Adipose tissue (tissue), 3 donors: ENCODE data around the gene WFDC10B. TPM values are rescaled to one million over a fixed set of nuclear protein-coding genes. Genes with fewer than 3 reads are reported as not detected.
"Not testable (repeated sequence)": the region's sequence is repeated elsewhere in the genome, so short reads cannot be mapped to it uniquely, and the experiment has no call there.

ENCODE experiments used
- H3K27ac ChIP-seq: one replicate; pipeline ENCODE4 v1.5.1; 2013; ENCODE audit warnings: low read depth, low read length
- WGBS, 3 donors: extraction: QIAGEN DNeasy Blood & Tissue Kit; methylation state at CpG; one replicate each; pipeline ENCODE4 v1.1.7; 2013; 5-methylcytosine and 5-hydroxymethylcytosine counted together
- polyA plus RNA-seq, 3 donors: library from polyadenylated mRNA; stranded (reverse); fragments of 200-250 nt; gene quantifications; one replicate each; pipeline ENCODE4 v1.2.3, GENCODE V29; 2013
- donor health status: healthy with polysubstance abuse.
- donor health status: Bipolar disorder and iron deficiency.
- donor health status: healthy.

The WFDC10B gene
- polyA plus RNA-seq, 3 donors: not detected

- WGBS, 3 donors: 76 to 83% (median 82%) methylated on average over 1 to 3 of the region's 3 CpGs
- not testable (repeated sequence) for H3K27ac ChIP-seq
Observed at GRCh38 chr20:45657038-45657437, 47.8 kb downstream of the WFDC10B start.

- H3K27ac ChIP-seq: not testable (repeated sequence)
- 75 to 86% (median 81%) methylated on average over 7 of the region's 7 CpGs for WGBS, 3 donors
Observed at GRCh38 chr20:45651726-45652125, 53.1 kb downstream of the WFDC10B start.

DNA sequence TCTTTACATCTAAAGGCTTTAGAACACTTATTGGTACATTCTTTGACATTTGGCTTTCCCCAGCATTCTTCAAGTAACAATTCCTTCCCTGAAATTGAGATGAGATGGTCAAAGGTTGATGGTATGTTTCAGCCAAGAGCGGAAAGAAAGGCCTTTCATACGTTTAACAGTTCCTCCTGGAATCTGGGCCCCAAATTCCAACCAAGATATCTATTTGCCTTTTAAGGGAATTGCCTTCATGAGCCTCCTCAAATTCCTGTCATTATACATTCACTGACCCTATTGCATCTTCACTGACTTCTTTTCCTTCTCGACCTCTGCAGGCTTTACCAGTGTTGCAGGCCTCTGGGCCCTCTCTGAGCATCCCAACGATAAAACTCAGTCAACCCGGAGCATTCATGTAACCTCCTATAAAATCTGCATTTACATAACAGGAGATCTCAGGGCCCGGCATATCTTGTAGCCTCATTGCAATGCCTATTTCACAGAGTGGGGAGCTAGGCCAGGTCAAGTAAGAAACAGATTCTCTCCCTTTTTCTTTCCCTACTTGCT lies 55.4 kb downstream of the WFDC10B start:
- 76 to 88% (median 85%) methylated on average over 6 of the region's 6 CpGs for WGBS, 3 donors
- no peak overlapping the region for H3K27ac ChIP-seq

DNA sequence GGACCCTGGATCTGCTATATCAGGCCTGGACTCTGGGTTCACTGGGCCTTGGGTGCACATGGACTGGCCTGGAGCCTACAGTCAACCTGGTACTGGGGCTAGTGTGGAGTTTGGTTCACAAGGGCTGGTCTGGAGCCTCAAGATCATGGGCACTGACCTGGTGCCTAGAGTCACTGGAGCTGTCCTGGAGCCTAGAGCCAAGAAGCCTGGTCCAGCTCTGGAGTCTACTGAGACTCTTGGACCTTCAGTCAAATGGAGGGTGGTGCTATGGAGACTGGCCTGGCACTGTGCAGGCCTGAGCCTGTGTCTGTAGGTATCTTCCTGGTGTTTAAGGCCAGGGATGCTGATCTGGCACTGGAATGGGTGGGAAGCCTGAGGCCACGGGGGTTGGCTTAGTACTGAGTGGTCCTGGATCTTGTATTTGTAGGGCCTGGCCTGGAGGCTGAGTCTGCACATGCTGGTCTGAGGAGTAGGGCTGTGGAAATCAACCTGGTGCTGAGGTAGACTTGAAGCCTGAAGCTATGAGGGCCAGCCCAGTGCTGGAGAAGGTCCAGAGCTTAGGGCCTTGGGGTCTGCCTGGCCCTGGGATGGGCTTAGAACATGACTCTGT lies 57.3 kb downstream of the WFDC10B start:
- WGBS, 3 donors: 76 to 83% (median 79%) methylated on average over 1 of the region's 1 CpG
- H3K27ac ChIP-seq: no peak overlapping the region

- no peak overlapping the region for H3K27ac ChIP-seq
- 67 to 80% (median 76%) methylated on average over 3 of the region's 3 CpGs for WGBS, 3 donors
Observed at GRCh38 chr20:45646875-45647274, 57.9 kb downstream of the WFDC10B start.

DNA sequence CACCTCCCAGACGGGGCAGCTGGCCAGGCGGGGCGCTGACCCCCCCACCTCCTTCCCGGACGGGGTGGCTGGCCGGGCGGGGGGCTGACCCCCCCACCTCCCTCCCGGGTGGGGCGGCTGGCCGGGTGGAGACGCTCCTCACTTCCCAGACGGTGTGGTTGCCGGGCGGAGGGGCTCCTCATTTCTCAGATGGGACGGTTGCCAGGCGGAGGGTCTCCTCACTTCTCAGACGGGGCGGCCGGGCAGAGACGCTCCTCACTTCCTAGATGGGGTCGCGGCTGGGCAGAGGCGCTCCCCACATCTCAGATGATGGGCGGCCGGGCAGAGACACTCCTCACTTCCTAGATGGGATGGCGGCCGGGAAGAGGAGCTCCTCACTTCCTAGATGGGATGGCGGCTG lies 59.0 kb downstream of the WFDC10B start:
- 89 to 93% (median 92%) methylated on average over 21 to 28 of the region's 28 CpGs for WGBS, 3 donors
- not testable (repeated sequence) for H3K27ac ChIP-seq

GRCh38 chr20:45641076-45641475 lies 63.7 kb downstream of the WFDC10B start:
- not testable (repeated sequence) for H3K27ac ChIP-seq
- 92 to 98% (median 97%) methylated on average over 20 to 24 of the region's 24 CpGs for WGBS, 3 donors

GRCh38 chr20:45639687-45640086 lies 65.1 kb downstream of the WFDC10B start:
- 86 to 91% (median 90%) methylated on average over 5 of the region's 5 CpGs for WGBS, 3 donors
- no peak overlapping the region for H3K27ac ChIP-seq

- WGBS, 3 donors: 85 to 91% (median 89%) methylated on average over 1 of the region's 1 CpG
- H3K27ac ChIP-seq: no peak overlapping the region
Observed at GRCh38 chr20:45636513-45636912, 68.3 kb downstream of the WFDC10B start.

Other genes starting within 250 kb of the WFDC10B start
- 1 to 10 TPM; 4.3 to 9.5 (median 9.2) TPM for gene WFDC2, start 235.3 kb downstream of the WFDC10B start, polyA plus RNA-seq
- not detected for gene SPINT3, start 189.4 kb downstream of the WFDC10B start, polyA plus RNA-seq
- gene WFDC6, start 165.5 kb downstream of the WFDC10B start, polyA plus RNA-seq: not detected
- not detected for gene EPPIN, start 157.6 kb downstream of the WFDC10B start, polyA plus RNA-seq
- not detected for gene WFDC8, start 125.7 kb downstream of the WFDC10B start, polyA plus RNA-seq
- not detected for gene WFDC10A, start 75.3 kb downstream of the WFDC10B start, polyA plus RNA-seq
- gene WFDC9, start 73.7 kb downstream of the WFDC10B start, polyA plus RNA-seq: not detected
- gene WFDC11, start 34.8 kb downstream of the WFDC10B start, polyA plus RNA-seq: not detected
- not detected for gene WFDC13, start 3.0 kb downstream of the WFDC10B start, polyA plus RNA-seq
- gene SPINT4, start 17.3 kb upstream of the WFDC10B start, polyA plus RNA-seq: not detected
- gene WFDC3, start 86.9 kb upstream of the WFDC10B start, polyA plus RNA-seq: 1 to 10 TPM in 1 of 3 donors, under 1 TPM in 1, not detected in 1; 0.32 to 1.0 TPM
- gene DNTTIP1, start 86.9 kb upstream of the WFDC10B start, polyA plus RNA-seq: 10 to 100 TPM; 15.8 to 37.1 (median 24.4) TPM
- 1 to 10 TPM in 2 of 3 donors, under 1 TPM in 1; 0.55 to 3.5 (median 1.1) TPM for gene UBE2C, start 107.6 kb upstream of the WFDC10B start, polyA plus RNA-seq
- 1 to 10 TPM; 3.0 to 3.3 (median 3.0) TPM for gene TNNC2, start 122.3 kb upstream of the WFDC10B start, polyA plus RNA-seq
- gene SNX21, start 128.8 kb upstream of the WFDC10B start, polyA plus RNA-seq: 10 to 100 TPM in 2 of 3 donors, 1 to 10 TPM in 1; 9.2 to 50.9 (median 48.6) TPM
- 10 to 100 TPM; 16.6 to 28.5 (median 21.7) TPM for gene ACOT8, start 152.4 kb upstream of the WFDC10B start, polyA plus RNA-seq
- 1 to 10 TPM in 2 of 3 donors, under 1 TPM in 1; 0.90 to 1.1 (median 1.0) TPM for gene ZSWIM3, start 152.6 kb upstream of the WFDC10B start, polyA plus RNA-seq
- gene ZSWIM1, start 176.2 kb upstream of the WFDC10B start, polyA plus RNA-seq: 1 to 10 TPM; 2.5 to 4.0 (median 3.0) TPM
- 1 to 10 TPM; 1.0 to 2.7 (median 1.1) TPM for gene SPATA25, start 182.6 kb upstream of the WFDC10B start, polyA plus RNA-seq
- 1 to 10 TPM; 3.2 to 8.0 (median 4.6) TPM for gene NEURL2, start 186.2 kb upstream of the WFDC10B start, polyA plus RNA-seq
- gene CTSA, start 186.3 kb upstream of the WFDC10B start, polyA plus RNA-seq: 100 to 1,000 TPM in 1 of 3 donors, 10 to 100 TPM in 2; 46.4 to 116 (median 82.4) TPM
- 100 to 1,000 TPM; 113 to 308 (median 276) TPM for gene PLTP, start 207.1 kb upstream of the WFDC10B start, polyA plus RNA-seq
- gene PCIF1, start 229.7 kb upstream of the WFDC10B start, polyA plus RNA-seq: 10 to 100 TPM; 18.6 to 28.2 (median 25.8) TPM